Suprapubic skin (tissue), 4 donors: Measurements from ENCODE around the gene TFEC. TPM values are rescaled to one million over a fixed set of nuclear protein-coding genes. Genes with fewer than 3 reads are reported as not detected.

ENCODE experiments used
- DNase-seq, 2 donors: peaks; one replicate each; pipeline ENCODE4 v3.0.0-alpha.2; 2019; ENCODE audit warnings: low spot score in 2 of 2
- H3K27ac ChIP-seq: fragments of 200-600 bp; sonication (generic); one replicate; pipeline ENCODE4 v1.5.1; 2019
- H3K27me3 ChIP-seq: fragments of 200-600 bp; sonication (generic); one replicate; pipeline ENCODE4 v1.5.1; 2019
- H3K36me3 ChIP-seq: fragments of 200-600 bp; sonication (generic); one replicate; pipeline ENCODE4 v1.5.1; 2019
- H3K4me1 ChIP-seq: fragments of 200-600 bp; sonication (generic); one replicate; pipeline ENCODE4 v1.5.1; 2019
- H3K4me3 ChIP-seq: fragments of 200-600 bp; sonication (generic); one replicate; pipeline ENCODE4 v1.5.1; 2019; ENCODE audit warnings: mild to moderate bottlenecking
- H3K9me3 ChIP-seq: fragments of 200-600 bp; sonication (generic); one replicate; pipeline ENCODE4 v1.5.1; 2019
- EP300 ChIP-seq: sonication (generic); formaldehyde crosslinking; IDR thresholded peaks from one replicate; pipeline ENCODE4 v1.6.1; 2017; ENCODE audit warnings: antibody characterized with exemption
- POLR2A ChIP-seq, 2 donors: fragments of 450-650 bp; IDR thresholded peaks; one replicate each; pipeline ENCODE4 v1.6.1; 2017; ENCODE audit warnings: antibody characterized with exemption in 2 of 2, mild to moderate bottlenecking in 2 of 2, moderate library complexity in 2 of 2
- POLR2AphosphoS5 ChIP-seq, 3 donors: sonication (generic); formaldehyde crosslinking; IDR thresholded peaks; one replicate each; pipeline ENCODE4 v1.6.1; 2017; ENCODE audit warnings: antibody characterized with exemption in 3 of 3
- whole genome bisulfite sequencing: methylation state at CpG from one replicate; pipeline ENCODE4 v1.1.5; 2018; 5-methylcytosine and 5-hydroxymethylcytosine counted together
- total RNA-seq, 4 donors: library from RNA; depleted of rRNA; stranded (reverse); fragments of >200 nt; gene quantifications; one replicate each; pipeline ENCODE4 v1.1.0, GENCODE V29; 2016
- TF ChIP-seq, protein P1 (sequence below), 2 donors: fragments of 200-600 bp in 1 of 2; fragments of 450-650 bp in 1 of 2; sonication (generic) in 1 of 2; IDR thresholded peaks; one replicate each; pipeline ENCODE4 v1.5.1; 2016 to 2019; ENCODE audit warnings: antibody characterized with exemption in 2 of 2, mild to moderate bottlenecking in 1 of 2, moderate library complexity in 1 of 2

Gene TFEC
- total RNA-seq, 4 donors from 2014 or later, result 0.30 to 0.72 (median 0.36) TPM

DNA sequence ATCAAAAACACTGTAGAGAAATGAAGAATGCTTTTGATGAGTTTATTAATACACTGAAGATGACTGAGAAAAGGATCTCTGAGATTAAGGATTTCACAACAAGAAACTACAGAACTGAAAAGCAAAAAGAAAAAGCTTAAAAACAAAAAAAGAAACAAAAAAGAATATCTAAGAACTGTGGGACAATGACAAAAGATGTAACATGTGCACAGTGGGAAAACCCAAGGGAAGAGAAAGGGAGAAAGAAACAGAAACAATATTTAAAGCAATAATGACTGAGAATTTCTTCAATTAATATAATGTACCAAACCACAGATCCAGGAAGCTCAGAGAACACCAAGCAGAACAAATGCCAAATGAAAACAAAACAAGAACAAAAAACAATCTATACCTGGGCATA lies 42.2 kb downstream of the TFEC start:
- no peak for DNase-seq
- TF ChIP-seq POLR2AphosphoS5 (IDR thresholded peaks at IDR 0.05) (no peak), EP300 (no peak), POLR2A (IDR thresholded peaks at IDR 0.05) (no peak)
- TF ChIP-seq, protein P1, sequence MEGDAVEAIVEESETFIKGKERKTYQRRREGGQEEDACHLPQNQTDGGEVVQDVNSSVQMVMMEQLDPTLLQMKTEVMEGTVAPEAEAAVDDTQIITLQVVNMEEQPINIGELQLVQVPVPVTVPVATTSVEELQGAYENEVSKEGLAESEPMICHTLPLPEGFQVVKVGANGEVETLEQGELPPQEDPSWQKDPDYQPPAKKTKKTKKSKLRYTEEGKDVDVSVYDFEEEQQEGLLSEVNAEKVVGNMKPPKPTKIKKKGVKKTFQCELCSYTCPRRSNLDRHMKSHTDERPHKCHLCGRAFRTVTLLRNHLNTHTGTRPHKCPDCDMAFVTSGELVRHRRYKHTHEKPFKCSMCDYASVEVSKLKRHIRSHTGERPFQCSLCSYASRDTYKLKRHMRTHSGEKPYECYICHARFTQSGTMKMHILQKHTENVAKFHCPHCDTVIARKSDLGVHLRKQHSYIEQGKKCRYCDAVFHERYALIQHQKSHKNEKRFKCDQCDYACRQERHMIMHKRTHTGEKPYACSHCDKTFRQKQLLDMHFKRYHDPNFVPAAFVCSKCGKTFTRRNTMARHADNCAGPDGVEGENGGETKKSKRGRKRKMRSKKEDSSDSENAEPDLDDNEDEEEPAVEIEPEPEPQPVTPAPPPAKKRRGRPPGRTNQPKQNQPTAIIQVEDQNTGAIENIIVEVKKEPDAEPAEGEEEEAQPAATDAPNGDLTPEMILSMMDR (IDR thresholded peaks at IDR 0.05), result no peak

DNA sequence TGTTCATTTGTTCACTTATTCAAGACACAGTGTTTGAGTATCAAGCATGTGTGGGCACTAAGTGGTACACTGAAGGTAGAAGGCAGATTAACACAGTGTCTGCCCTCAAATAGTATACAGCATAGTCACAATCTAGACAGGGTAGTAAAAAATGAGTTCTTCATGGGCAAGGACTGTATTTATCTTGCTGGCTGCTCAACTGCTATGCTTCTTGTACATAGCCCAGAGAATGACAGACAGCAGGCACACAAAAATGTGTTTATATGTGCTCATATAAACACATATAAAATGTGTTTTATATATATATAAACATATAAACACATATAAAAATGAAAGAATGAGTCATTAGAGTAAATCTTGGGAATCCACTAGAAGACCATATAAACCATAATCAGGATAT lies 43.1 kb downstream of the TFEC start:
- H3K27ac ChIP-seq, result no peak overlapping the region
- no peaks in the 10 kb centered on the region for H3K27me3 ChIP-seq
- peaks cover 3% of the 10 kb centered on the region for H3K9me3 ChIP-seq
- H3K4me1 ChIP-seq, result no peaks in the 10 kb centered on the region
- no peak overlapping the region for H3K4me3 ChIP-seq
- H3K36me3 ChIP-seq, result no peaks in the 10 kb centered on the region
- DNase-seq, result no peak
- TF ChIP-seq EP300 (no peak), POLR2A (IDR thresholded peaks at IDR 0.05) (no peak), POLR2AphosphoS5 (IDR thresholded peaks at IDR 0.05) (no peak)
- TF ChIP-seq, protein P1 (IDR thresholded peaks at IDR 0.05), result no peak

More for the DNA sequence above, 42.2 kb downstream of the TFEC start:
- no peak overlapping the region for H3K27ac ChIP-seq
- no peak overlapping the region for H3K4me3 ChIP-seq
- H3K36me3 ChIP-seq, result no peaks in the 10 kb centered on the region
- H3K27me3 ChIP-seq, result no peaks in the 10 kb centered on the region
- H3K9me3 ChIP-seq, result peaks cover 3% of the 10 kb centered on the region
- H3K4me1 ChIP-seq, result no peaks in the 10 kb centered on the region

DNA sequence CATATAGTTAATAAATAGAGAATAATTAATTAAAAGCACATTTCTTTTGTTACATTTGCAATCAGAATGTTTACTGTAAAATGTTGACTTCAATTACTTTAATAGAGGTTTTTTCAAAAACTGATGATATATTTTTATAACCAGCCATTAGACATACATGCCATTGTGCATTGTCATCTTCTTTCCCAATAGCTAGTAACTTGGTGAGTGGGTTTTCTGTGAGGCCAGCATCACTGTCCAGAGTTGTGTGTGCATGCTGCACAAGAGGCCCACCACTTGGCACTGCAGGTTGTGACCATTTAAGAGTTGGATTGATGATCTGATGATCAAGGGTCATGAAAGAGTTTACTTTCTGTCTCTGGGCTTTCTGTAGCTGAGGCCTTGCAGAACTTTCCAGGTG lies 46.5 kb downstream of the TFEC start:
- no peaks in the 10 kb centered on the region for H3K9me3 ChIP-seq

DNA sequence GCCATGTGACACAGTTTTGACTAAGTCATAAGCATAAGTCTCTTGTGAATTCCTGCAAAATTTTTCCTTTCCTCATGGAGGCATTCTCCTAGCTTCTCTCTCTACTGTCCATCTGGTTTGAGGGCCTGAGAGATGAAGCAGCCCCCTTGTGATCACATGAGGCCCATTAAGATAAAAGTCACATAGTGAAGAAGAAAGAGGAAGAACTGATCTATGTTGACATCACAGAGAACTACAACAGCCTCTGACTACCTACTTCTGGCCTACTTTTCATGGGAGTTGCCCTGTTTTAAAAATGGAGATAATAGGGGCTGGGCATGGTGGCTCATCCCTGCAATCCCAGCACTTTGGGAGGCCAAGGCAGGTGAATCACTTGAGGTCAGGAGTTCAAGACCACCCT lies 50.4 kb downstream of the TFEC start:
- Histone ChIP-seq H3K27ac (no peak overlapping the region), H3K36me3 (no peaks in the 10 kb centered on the region), H3K27me3 (no peaks in the 10 kb centered on the region), H3K4me3 (no peak overlapping the region), H3K9me3 (no peaks in the 10 kb centered on the region), H3K4me1 (no peaks in the 10 kb centered on the region)
- no peak for DNase-seq
- TF ChIP-seq POLR2AphosphoS5 (IDR thresholded peaks at IDR 0.05), result no peak
- TF ChIP-seq, protein P1 (IDR thresholded peaks at IDR 0.05), result no peak

More for the DNA sequence above, 46.5 kb downstream of the TFEC start:
- no peaks in the 10 kb centered on the region for H3K4me1 ChIP-seq
- TF ChIP-seq POLR2A (IDR thresholded peaks at IDR 0.05) (no peak), POLR2AphosphoS5 (IDR thresholded peaks at IDR 0.05) (no peak), EP300 (no peak)
- TF ChIP-seq, protein P1 (IDR thresholded peaks at IDR 0.05), result no peak
- no peaks in the 10 kb centered on the region for H3K27me3 ChIP-seq
- no peak overlapping the region for H3K27ac ChIP-seq
- H3K36me3 ChIP-seq, result no peaks in the 10 kb centered on the region
- DNase-seq, result no peak
- H3K4me3 ChIP-seq, result no peak overlapping the region

DNA sequence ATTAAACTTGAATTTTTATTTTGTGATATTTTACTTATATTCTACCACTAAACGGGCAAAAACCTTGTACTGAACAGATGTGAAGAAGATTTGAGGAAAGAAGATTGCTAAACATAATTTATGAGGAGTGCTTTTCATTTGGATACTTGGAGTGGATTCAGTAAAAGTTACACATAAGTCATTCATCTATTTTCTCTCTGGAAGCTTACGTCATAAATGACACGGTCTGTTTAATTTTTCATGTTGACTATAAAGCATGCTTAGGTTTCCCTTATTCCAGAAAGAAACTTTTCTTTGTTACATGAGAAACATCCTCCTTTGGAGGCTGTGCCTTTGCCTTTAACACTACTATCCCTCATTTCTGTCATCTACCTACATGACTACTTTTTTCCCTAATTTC lies 53.9 kb downstream of the TFEC start:
- H3K36me3 ChIP-seq, result no peaks in the 10 kb centered on the region
- no peak overlapping the region for H3K4me3 ChIP-seq
- no peak overlapping the region for H3K27ac ChIP-seq
- 22% methylated on average over 3 of the region's 3 CpGs for WGBS
- no peaks in the 10 kb centered on the region for H3K27me3 ChIP-seq
- H3K9me3 ChIP-seq, result no peaks in the 10 kb centered on the region
- DNase-seq, result no peak
- H3K4me1 ChIP-seq, result no peaks in the 10 kb centered on the region
- TF ChIP-seq POLR2AphosphoS5 (IDR thresholded peaks at IDR 0.05) (no peak), POLR2A (IDR thresholded peaks at IDR 0.05) (no peak), EP300 (no peak)
- TF ChIP-seq, protein P1 (IDR thresholded peaks at IDR 0.05), result no peak
